Naive thymus-derived CD4-positive, alpha-beta T cell (primary cell): ENCODE results near the gene PHLPP1. TPM values are rescaled to one million over a fixed set of nuclear protein-coding genes. Genes with fewer than 3 reads are reported as not detected.
"Not testable (repeated sequence)": the region's sequence is repeated elsewhere in the genome, so short reads cannot be mapped to it uniquely, and the experiment has no call there.

Experiments
- ATAC-seq: fragments of 150-1000 bp; cut with Tn5 transposase; 2 replicates; pipeline ENCODE4 v1.10.0; 2021; ENCODE audit warnings: mild to moderate bottlenecking, moderate library complexity
- CTCF ChIA-PET: fragments of 350-600 bp; sonication (Branson Sonifier 250); formaldehyde crosslinking; loops from one replicate; lab custom pipeline; 2021; ENCODE audit warnings: antibody characterized with exemption; lab: Charles Lee
- POLR2A ChIA-PET: fragments of 350-600 bp; sonication (Branson Sonifier 250); formaldehyde crosslinking; loops from one replicate; lab custom pipeline; 2021; ENCODE audit warnings: antibody characterized with exemption, inconsistent platforms; lab: Charles Lee
- DNase-seq, 9 donors: peaks; one replicate each; pipeline versions ENCODE4 v3.0.0 to v3.0.0-alpha.2; 2020 to 2022; ENCODE audit warnings: mixed read lengths in 1 of 9
- H3K27ac ChIP-seq: one replicate; pipeline ENCODE4 v1.7.0; 2013; ENCODE audit warnings: mild to moderate bottlenecking, low read depth, low read length, moderate library complexity
- H3K27me3 ChIP-seq, 2 donors: one replicate each; pipeline ENCODE4 v1.7.0; 2013; ENCODE audit warnings: low read length in 2 of 2, mild to moderate bottlenecking in 2 of 2, moderate library complexity in 2 of 2; ENCODE audit not compliant: control insufficient read depth in 2 of 2, insufficient read depth in 2 of 2
- H3K36me3 ChIP-seq, 3 experiments: 1 replicate in 2 of 3; 2 replicates in 1 of 3; pipeline ENCODE4 v1.7.0; 2013; ENCODE audit warnings: low read length in 3 of 3, mild to moderate bottlenecking in 3 of 3, moderate library complexity in 1 of 3; ENCODE audit not compliant: insufficient read depth in 3 of 3, control insufficient read depth in 2 of 3
- H3K4me1 ChIP-seq, 2 donors: one replicate each; pipeline ENCODE4 v1.7.0; 2013; ENCODE audit warnings: low read length in 2 of 2, mild to moderate bottlenecking in 2 of 2, moderate library complexity in 1 of 2; ENCODE audit not compliant: control insufficient read depth in 2 of 2, insufficient read depth in 2 of 2
- H3K4me3 ChIP-seq: 2 replicates; pipeline ENCODE4 v1.7.0; 2013; ENCODE audit warnings: mild to moderate bottlenecking, low read length
- H3K9me3 ChIP-seq, 3 experiments: 1 replicate in 2 of 3; 2 replicates in 1 of 3; pipeline ENCODE4 v1.7.0; 2013; ENCODE audit warnings: low read length in 3 of 3; ENCODE audit not compliant: control insufficient read depth in 2 of 3
- H3K27ac Mint-ChIP-seq, 9 donors: one replicate each; pipeline ENCODE4 v1.8.0; 2020 to 2022; ENCODE audit warnings: mixed read lengths in 9 of 9, mild to moderate bottlenecking in 8 of 9, moderate library complexity in 5 of 9, inconsistent platforms in 2 of 9
- H3K27me3 Mint-ChIP-seq, 5 donors: one replicate each; pipeline ENCODE4 v1.8.0; 2021 to 2022; ENCODE audit warnings: mixed read lengths in 5 of 5, mild to moderate bottlenecking in 1 of 5
- H3K36me3 Mint-ChIP-seq, 5 donors: one replicate each; pipeline ENCODE4 v1.8.0; 2020 to 2022; ENCODE audit warnings: mixed read lengths in 5 of 5, mild to moderate bottlenecking in 3 of 5, inconsistent platforms in 1 of 5
- H3K4me1 Mint-ChIP-seq, 7 donors: one replicate each; pipeline ENCODE4 v1.8.0; 2020 to 2022; ENCODE audit warnings: mixed read lengths in 7 of 7, mild to moderate bottlenecking in 3 of 7, inconsistent platforms in 1 of 7
- H3K4me3 Mint-ChIP-seq, 10 donors: one replicate each; pipeline ENCODE4 v1.8.0; 2020 to 2022; ENCODE audit warnings: mild to moderate bottlenecking in 10 of 10, mixed read lengths in 10 of 10, moderate library complexity in 6 of 10, inconsistent platforms in 2 of 10
- H3K9me3 Mint-ChIP-seq, 11 donors: one replicate each; pipeline ENCODE4 v1.8.0; 2020 to 2022; ENCODE audit warnings: mixed read lengths in 11 of 11, mild to moderate bottlenecking in 4 of 11, inconsistent platforms in 1 of 11, moderate library complexity in 1 of 11
- intact Hi-C, 2 donors: fragments of 100-400 bp; cut with micrococcal nuclease; formaldehyde crosslinking; loops; one replicate each; pipeline ENCODE4 v1.15.1; 2023
- polyA plus RNA-seq, 2 donors: library from polyadenylated mRNA; unstranded; fragments of 300-500 nt; fragmentation: Illumina TruSeq; gene quantifications; one replicate each; pipeline ENCODE4 v1.2.3, GENCODE V29; 2021
- total RNA-seq, 6 experiments: library from RNA in 5 of 6; stranded (reverse) in 5 of 6; gene quantifications; 1 replicate in 5 of 6; 2 replicates in 1 of 6; pipeline ENCODE4 v1.2.3 and lab custom pipeline; 2021 to 2026

The PHLPP1 gene
- total and polyA plus RNA-seq, 7 experiments from 2014 or later = 0.07 to 9.7 (median 6.9) TPM

GRCh38 chr18:62799977-62800376 lies 84.6 kb downstream of the PHLPP1 start:
- H3K36me3 Mint-ChIP-seq = peaks cover 0 to 4% (median 0%) of the 10 kb centered on the region in 5 donors
- H3K9me3 Mint-ChIP-seq = peaks cover 0 to 1% (median 0%) of the 10 kb centered on the region in 11 donors
- peaks cover 0 to 4% (median 0%) of the 10 kb centered on the region in 5 donors for H3K27me3 Mint-ChIP-seq
- ATAC-seq (no peak), DNase-seq (no peak)
- intact Hi-C loops = loop anchor here in 1 of 2 donors (5.0 kb wide), 1 partner anchor 83 kb away; the partner anchor contains the start of gene PHLPP1
- Histone ChIP-seq H3K27ac (no peak overlapping the region), H3K36me3 (no peaks in the 10 kb centered on the region), H3K27me3 (no peaks in the 10 kb centered on the region), H3K4me3 (no peak overlapping the region), H3K9me3 (no peaks in the 10 kb centered on the region), H3K4me1 (no peaks in the 10 kb centered on the region)
- POLR2A ChIA-PET = no interaction called here
- CTCF ChIA-PET = interaction anchor here (0.6 kb wide), 1 partner anchor 86 kb away, joined by 3 read pairs; no protein-coding TSS in a partner anchor
- H3K27ac Mint-ChIP-seq = no peak overlapping the region
- no peak overlapping the region for H3K4me3 Mint-ChIP-seq
- H3K4me1 Mint-ChIP-seq = peaks cover 0 to 11% (median 0%) of the 10 kb centered on the region in 7 donors

GRCh38 chr18:62802523-62802922 lies 87.2 kb downstream of the PHLPP1 start:
- H3K36me3 Mint-ChIP-seq = no peaks in the 10 kb centered on the region
- no peak for ATAC-seq
- Histone ChIP-seq H3K4me3 (no peak overlapping the region), H3K27me3 (no peaks in the 10 kb centered on the region), H3K27ac (no peak overlapping the region), H3K36me3 (no peaks in the 10 kb centered on the region), H3K4me1 (no peaks in the 10 kb centered on the region), H3K9me3 (no peaks in the 10 kb centered on the region)
- ChIA-PET CTCF (interaction anchor here (0.7 to 1.3 kb wide), 2 partner anchors 88 to 670 kb away, joined by 3 to 5 read pairs; partner anchors contain the start of gene PHLPP1), POLR2A (no interaction called here)
- peaks cover 0 to 4% (median 0%) of the 10 kb centered on the region in 5 donors for H3K27me3 Mint-ChIP-seq
- peaks cover 0 to 8% (median 0%) of the 10 kb centered on the region in 7 donors for H3K4me1 Mint-ChIP-seq
- intact Hi-C loops = loop anchor here (1.0 to 5.0 kb wide), 2 partner anchors 85 to 87 kb away; partner anchors contain the start of gene PHLPP1 (in 2 of the 2)
- DNase-seq = no peak
- no peak overlapping the region for H3K27ac Mint-ChIP-seq
- peaks cover 0 to 1% (median 0%) of the 10 kb centered on the region in 11 donors for H3K9me3 Mint-ChIP-seq
- no peak overlapping the region for H3K4me3 Mint-ChIP-seq

- H3K9me3 ChIP-seq = no peaks in the 10 kb centered on the region
- no peaks in the 10 kb centered on the region for H3K36me3 ChIP-seq
- DNase-seq (no peak), ATAC-seq (no peak)
- no peak overlapping the region for H3K27ac Mint-ChIP-seq
- no peaks in the 10 kb centered on the region for H3K36me3 Mint-ChIP-seq
- H3K27ac ChIP-seq = no peak overlapping the region
- H3K27me3 ChIP-seq = no peaks in the 10 kb centered on the region
- CTCF ChIA-PET = no interaction called here
- H3K4me1 Mint-ChIP-seq = peaks cover 0 to 4% (median 0%) of the 10 kb centered on the region in 7 donors
- H3K9me3 Mint-ChIP-seq = peaks cover 0 to 1% (median 0%) of the 10 kb centered on the region in 11 donors
- intact Hi-C loops = no loop called here
- no peak overlapping the region for H3K4me3 Mint-ChIP-seq
- no peaks in the 10 kb centered on the region for H3K4me1 ChIP-seq
- POLR2A ChIA-PET = no interaction called here
- peaks cover 0 to 8% (median 0%) of the 10 kb centered on the region in 5 donors for H3K27me3 Mint-ChIP-seq
- H3K4me3 ChIP-seq = no peak overlapping the region
These were observed 92.1 kb downstream of the PHLPP1 start for GRCh38 chr18:62807396-62807795.

GRCh38 chr18:62808123-62808522 lies 92.8 kb downstream of the PHLPP1 start:
- no peaks in the 10 kb centered on the region for H3K36me3 ChIP-seq
- Mint-ChIP-seq H3K27me3 (peaks cover 0 to 6% (median 0%) of the 10 kb centered on the region in 5 donors), H3K4me3 (no peak overlapping the region), H3K36me3 (no peaks in the 10 kb centered on the region), H3K9me3 (peaks cover 0 to 1% (median 0%) of the 10 kb centered on the region in 11 donors), H3K4me1 (peaks cover 0 to 4% (median 0%) of the 10 kb centered on the region in 7 donors), H3K27ac (no peak overlapping the region)
- H3K4me3 ChIP-seq = no peak overlapping the region
- H3K4me1 ChIP-seq = no peaks in the 10 kb centered on the region
- no peak overlapping the region for H3K27ac ChIP-seq
- H3K9me3 ChIP-seq = no peaks in the 10 kb centered on the region
- H3K27me3 ChIP-seq = no peaks in the 10 kb centered on the region
- intact Hi-C loops = no loop called here
- DNase-seq = no peak
- CTCF ChIA-PET = no interaction called here
- ATAC-seq = peak; percentile 69
- POLR2A ChIA-PET = no interaction called here

- H3K36me3 ChIP-seq, H3K4me3 ChIP-seq, ATAC-seq, H3K27me3 Mint-ChIP-seq, H3K27ac ChIP-seq, H3K9me3 Mint-ChIP-seq, H3K27me3 ChIP-seq, H3K9me3 ChIP-seq, H3K4me1 Mint-ChIP-seq, CTCF ChIA-PET, H3K4me1 ChIP-seq, intact Hi-C loops, H3K27ac Mint-ChIP-seq, DNase-seq, H3K36me3 Mint-ChIP-seq, POLR2A ChIA-PET, H3K4me3 Mint-ChIP-seq: not testable (repeated sequence)
These were observed 94.1 kb downstream of the PHLPP1 start for GRCh38 chr18:62809445-62809844.

- Histone ChIP-seq H3K36me3 (no peaks in the 10 kb centered on the region), H3K4me3 (no peak overlapping the region), H3K27me3 (no peaks in the 10 kb centered on the region), H3K9me3 (no peaks in the 10 kb centered on the region), H3K27ac (no peak overlapping the region), H3K4me1 (no peaks in the 10 kb centered on the region)
- Mint-ChIP-seq H3K4me3 (no peak overlapping the region), H3K27ac (no peak overlapping the region), H3K9me3 (no peaks in the 10 kb centered on the region), H3K4me1 (peaks cover 0 to 9% (median 0%) of the 10 kb centered on the region in 7 donors), H3K36me3 (no peaks in the 10 kb centered on the region), H3K27me3 (peaks cover 0 to 6% (median 0%) of the 10 kb centered on the region in 5 donors)
- DNase-seq (no peak), ATAC-seq (no peak)
- POLR2A ChIA-PET = no interaction called here
- CTCF ChIA-PET = no interaction called here
- intact Hi-C loops = no loop called here
These were observed 94.6 kb downstream of the PHLPP1 start for GRCh38 chr18:62809900-62810299.

- POLR2A ChIA-PET = no interaction called here
- intact Hi-C loops = no loop called here
- ATAC-seq = no peak
- Mint-ChIP-seq H3K9me3 (no peaks in the 10 kb centered on the region), H3K36me3 (no peaks in the 10 kb centered on the region), H3K4me3 (no peak overlapping the region), H3K4me1 (peaks cover 0 to 9% (median 0%) of the 10 kb centered on the region in 7 donors), H3K27me3 (peaks cover 0 to 6% (median 0%) of the 10 kb centered on the region in 5 donors), H3K27ac (no peak overlapping the region)
- no peaks in the 10 kb centered on the region for H3K27me3 ChIP-seq
- no peak overlapping the region for H3K4me3 ChIP-seq
- no peak for DNase-seq
- H3K27ac ChIP-seq = no peak overlapping the region
- no peaks in the 10 kb centered on the region for H3K4me1 ChIP-seq
- no peaks in the 10 kb centered on the region for H3K36me3 ChIP-seq
- CTCF ChIA-PET = no interaction called here
- no peaks in the 10 kb centered on the region for H3K9me3 ChIP-seq
These were observed 95.3 kb downstream of the PHLPP1 start for GRCh38 chr18:62810682-62811081.
